ENCODE data around the gene TRAPPC6A. TPM values are rescaled to one million over a fixed set of nuclear protein-coding genes. Genes with fewer than 3 reads are reported as not detected.

TRAPPC6A gene
- total RNA-seq, 1 donor from 2014 or later, result 14.7 TPM

GRCh38 chr19:45217957-45218334 lies 39.9 kb upstream of the TRAPPC6A start:
- H3K9me3 ChIP-seq (ENCODE audit: insufficient read depth, low read depth, low read length), result no peaks in the 10 kb centered on the region
- Mint-ChIP-seq H3K27me3 (ENCODE audit: low read depth, unreplicated experiment) (peaks cover 51% of the 10 kb centered on the region), H3K36me3 (ENCODE audit: low read depth, unreplicated experiment) (peaks cover 2% of the 10 kb centered on the region), H3K27ac (ENCODE audit: unreplicated experiment) (no peak overlapping the region), H3K9me3 (ENCODE audit: unreplicated experiment) (no peaks in the 10 kb centered on the region), H3K4me1 (ENCODE audit: low read depth, unreplicated experiment) (peaks cover 7% of the 10 kb centered on the region), H3K4me3 (ENCODE audit: unreplicated experiment) (no peak overlapping the region)
- H2AFZ ChIP-seq (ENCODE audit: low read depth, low read length), result no peak overlapping the region
- FAIRE-seq (no peak), DNase-seq (ENCODE audit: low read depth) (no peak)
- no peaks in the 10 kb centered on the region for H3K36me3 ChIP-seq (ENCODE audit: insufficient read depth, low read length)
- H3K27ac ChIP-seq (ENCODE audit: low read depth, low read length), result no peak overlapping the region
- H3K4me3 ChIP-seq (ENCODE audit: insufficient read depth, low read depth, low read length), result no peak overlapping the region
- H3K9ac ChIP-seq (ENCODE audit: low read length), result no peak overlapping the region
- H3K27me3 ChIP-seq (ENCODE audit: insufficient read depth, low read length), result peaks cover 33% of the 10 kb centered on the region
- H3K4me1 ChIP-seq (ENCODE audit: insufficient read depth, low read length), result no peaks in the 10 kb centered on the region
- H3K4me2 ChIP-seq (ENCODE audit: low read length), result no peak overlapping the region
- H4K20me1 ChIP-seq (ENCODE audit: insufficient read depth, low read length), result no peaks in the 10 kb centered on the region
- no peaks in the 10 kb centered on the region for H3K79me2 ChIP-seq (ENCODE audit: insufficient read depth, low read length)
- no peak for TF ChIP-seq EZH2 (IDR thresholded peaks at IDR 0.05; ENCODE audit: insufficient read depth, low read length)
- no peak for TF ChIP-seq CTCF (IDR thresholded peaks at IDR 0.05; ENCODE audit: insufficient read depth, low read depth, low read length)

GRCh38 chr19:45217193-45217956 lies 39.3 kb upstream of the TRAPPC6A start:
- no peak overlapping the region for H3K4me3 Mint-ChIP-seq (ENCODE audit: unreplicated experiment)

More at GRCh38 chr19:45217193-45217956, 39.3 kb upstream of the TRAPPC6A start:
- H3K9me3 Mint-ChIP-seq (ENCODE audit: unreplicated experiment), result no peaks in the 10 kb centered on the region
- no peak overlapping the region for H3K9ac ChIP-seq (ENCODE audit: low read length)
- H3K79me2 ChIP-seq (ENCODE audit: insufficient read depth, low read length), result no peaks in the 10 kb centered on the region
- H3K4me1 Mint-ChIP-seq (ENCODE audit: low read depth, unreplicated experiment), result peaks cover 7% of the 10 kb centered on the region
- H2AFZ ChIP-seq (ENCODE audit: low read depth, low read length), result peak overlapping the region; percentile 37
- DNase-seq (ENCODE audit: low read depth) (no peak), FAIRE-seq (no peak)
- H3K27ac Mint-ChIP-seq (ENCODE audit: unreplicated experiment), result no peak overlapping the region
- H3K36me3 Mint-ChIP-seq (ENCODE audit: low read depth, unreplicated experiment), result peaks cover 2% of the 10 kb centered on the region
- TF ChIP-seq EZH2 (IDR thresholded peaks at IDR 0.05; ENCODE audit: insufficient read depth, low read length), result peak; percentile 92
- TF ChIP-seq CTCF (IDR thresholded peaks at IDR 0.05; ENCODE audit: insufficient read depth, low read depth, low read length), result no peak
- no peaks in the 10 kb centered on the region for H3K4me1 ChIP-seq (ENCODE audit: insufficient read depth, low read length)
- no peaks in the 10 kb centered on the region for H3K36me3 ChIP-seq (ENCODE audit: insufficient read depth, low read length)
- H3K9me3 ChIP-seq (ENCODE audit: insufficient read depth, low read depth, low read length), result no peaks in the 10 kb centered on the region
- no peak overlapping the region for H3K27ac ChIP-seq (ENCODE audit: low read depth, low read length)
- H3K27me3 ChIP-seq (ENCODE audit: insufficient read depth, low read length), result peaks cover 33% of the 10 kb centered on the region
- peaks cover 50% of the 10 kb centered on the region for H3K27me3 Mint-ChIP-seq (ENCODE audit: low read depth, unreplicated experiment)
- no peak overlapping the region for H3K4me3 ChIP-seq (ENCODE audit: insufficient read depth, low read depth, low read length)
- peak overlapping the region; percentile 73 for H3K4me2 ChIP-seq (ENCODE audit: low read length)
- H4K20me1 ChIP-seq (ENCODE audit: insufficient read depth, low read length), result no peaks in the 10 kb centered on the region
